ENCODE results near the gene EZH1.
"Not testable (repeated sequence)": the region's sequence is repeated elsewhere in the genome, so short reads cannot be mapped to it uniquely, and the experiment has no call there.

Gene EZH1

DNA sequence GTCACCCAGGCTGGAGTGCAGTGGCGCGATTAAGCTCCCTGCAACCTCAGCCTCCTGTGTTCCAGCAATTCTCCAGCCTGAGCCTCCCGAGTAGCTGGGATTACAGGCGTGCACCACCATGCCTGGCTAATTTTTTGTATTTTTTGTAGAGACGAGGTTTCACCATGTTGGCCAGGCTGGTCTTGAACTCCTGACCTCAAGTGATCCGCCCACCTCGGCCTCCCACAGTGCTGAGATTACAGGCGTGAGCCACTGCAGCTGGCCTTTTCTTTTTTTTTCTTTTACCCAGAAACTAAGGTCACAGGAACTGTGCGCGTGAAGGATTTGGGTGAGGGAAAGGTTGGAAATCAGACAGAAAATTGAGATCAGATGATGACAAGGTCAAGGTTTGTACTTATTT lies 25.1 kb upstream of the EZH1 start:
- not testable (repeated sequence) for FAIRE-seq

GRCh38 chr17:42768006-42768405 lies 23.2 kb upstream of the EZH1 start:
- FAIRE-seq: not testable (repeated sequence)

DNA sequence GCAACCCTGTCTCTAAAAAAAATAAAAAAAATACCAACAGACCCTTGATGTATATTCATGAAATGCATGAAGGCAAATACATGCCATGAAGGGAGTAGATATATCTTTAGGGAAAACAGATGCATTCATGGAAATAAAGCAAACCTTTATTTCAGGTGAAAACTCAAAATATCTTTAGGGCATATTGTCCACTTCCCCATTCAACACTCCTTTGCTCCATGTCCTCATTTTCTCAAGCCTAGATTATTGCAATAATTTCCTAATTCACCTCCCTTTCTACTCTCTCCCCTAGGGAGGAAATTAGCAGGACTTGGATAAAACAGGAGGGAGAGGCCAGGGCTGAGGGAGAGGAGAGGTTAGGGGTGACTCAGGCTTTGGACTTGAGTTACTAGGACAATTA lies 22.7 kb upstream of the EZH1 start:
- no peak for FAIRE-seq

DNA sequence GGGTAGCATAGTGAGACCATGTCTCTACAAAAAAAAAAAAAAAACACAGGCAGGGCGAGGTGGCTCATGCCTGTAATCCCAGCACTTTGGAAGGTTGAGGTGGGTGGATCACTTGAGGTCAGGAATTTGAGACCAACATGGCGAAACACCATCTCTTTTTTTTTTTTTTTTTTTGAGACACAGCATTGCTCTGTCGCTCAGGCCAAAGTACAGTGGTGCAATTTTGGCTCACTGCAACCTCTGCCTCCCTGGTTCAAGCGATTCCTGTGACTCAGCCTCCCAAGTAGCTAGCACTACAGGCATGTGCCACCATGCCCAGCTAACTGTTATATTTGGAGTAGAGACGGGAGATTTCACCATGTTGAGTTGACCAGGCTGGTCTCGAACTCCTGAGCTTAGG lies 21.3 kb upstream of the EZH1 start:
- no peak for FAIRE-seq

DNA sequence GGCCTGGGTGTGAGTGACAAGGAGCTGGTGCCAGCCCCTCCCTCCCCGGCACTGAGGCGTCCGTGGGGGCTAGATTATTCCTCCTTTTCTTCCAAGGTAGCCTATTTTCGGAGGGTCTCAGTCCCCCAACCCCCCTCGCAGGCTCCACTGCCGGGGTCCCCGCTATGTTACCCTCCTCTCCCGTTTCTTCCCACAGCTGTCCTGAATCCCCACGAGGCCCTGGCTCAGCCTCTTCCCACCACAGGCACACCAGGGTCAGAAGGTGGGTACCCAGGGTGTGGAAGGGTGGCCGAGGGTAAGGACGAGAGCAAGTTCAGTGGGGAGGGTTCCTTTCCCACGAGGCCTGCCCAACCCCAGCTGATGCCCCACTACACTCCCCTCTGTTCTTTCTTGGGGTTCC lies 16.8 kb upstream of the EZH1 start:
- FAIRE-seq: no peak

DNA sequence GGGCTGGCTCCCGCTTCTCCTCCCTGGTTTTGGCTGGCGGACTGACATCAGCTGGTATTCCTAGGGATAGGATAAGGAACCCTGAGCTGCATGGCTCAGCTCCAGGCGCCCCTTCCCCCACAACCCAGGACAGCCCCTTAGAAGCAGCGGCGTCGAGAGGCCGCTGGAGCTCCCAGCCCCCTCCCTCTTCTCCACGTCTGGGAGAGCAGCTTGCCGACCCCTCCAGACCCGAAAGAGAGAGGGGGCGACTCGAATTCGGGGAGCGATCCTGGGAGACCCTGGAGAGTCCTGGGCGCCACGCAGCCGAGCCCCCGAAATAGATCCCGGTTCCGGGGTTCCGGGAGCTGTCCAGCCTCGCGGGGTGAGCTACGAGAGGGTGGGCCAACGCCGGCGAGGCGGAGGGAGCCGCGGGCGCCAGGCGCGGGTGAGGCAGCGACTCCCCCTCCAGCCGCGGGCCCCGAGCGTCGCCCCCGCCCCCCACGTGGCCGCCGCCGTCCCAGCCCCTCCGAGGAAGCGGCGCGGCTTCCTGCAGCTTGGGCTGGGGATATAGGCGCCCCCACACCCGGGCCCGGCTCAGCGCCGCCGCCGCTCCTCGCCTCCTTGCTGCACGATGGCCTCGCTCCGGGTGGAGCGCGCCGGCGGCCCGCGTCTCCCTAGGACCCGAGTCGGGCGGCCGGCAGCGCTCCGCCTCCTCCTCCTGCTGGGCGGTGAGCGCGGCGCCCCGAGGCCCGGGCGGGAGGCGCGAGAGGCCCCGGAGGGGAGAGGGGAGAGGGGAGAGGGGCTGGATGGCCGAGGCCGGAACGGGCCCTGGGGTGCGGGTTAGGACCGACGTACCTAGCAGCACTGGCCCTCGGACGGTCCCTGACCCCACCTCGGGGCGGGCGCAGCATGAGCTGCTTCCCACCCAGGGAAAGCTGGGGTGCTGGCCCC lies 16.1 kb upstream of the EZH1 start, which contains the start of gene RAMP2:
Gene RAMP2 (plus strand): TSS at position 576 of the 930 bp plus-strand sequence. CDS start 35 bp downstream, at position 611.
- no peak for FAIRE-seq

- no peak for FAIRE-seq
Observed at GRCh38 chr17:42759982-42760651, 15.3 kb upstream of the EZH1 start.

- FAIRE-seq: no peak
Observed at GRCh38 chr17:42754782-42755181, 9.9 kb upstream of the EZH1 start.

DNA sequence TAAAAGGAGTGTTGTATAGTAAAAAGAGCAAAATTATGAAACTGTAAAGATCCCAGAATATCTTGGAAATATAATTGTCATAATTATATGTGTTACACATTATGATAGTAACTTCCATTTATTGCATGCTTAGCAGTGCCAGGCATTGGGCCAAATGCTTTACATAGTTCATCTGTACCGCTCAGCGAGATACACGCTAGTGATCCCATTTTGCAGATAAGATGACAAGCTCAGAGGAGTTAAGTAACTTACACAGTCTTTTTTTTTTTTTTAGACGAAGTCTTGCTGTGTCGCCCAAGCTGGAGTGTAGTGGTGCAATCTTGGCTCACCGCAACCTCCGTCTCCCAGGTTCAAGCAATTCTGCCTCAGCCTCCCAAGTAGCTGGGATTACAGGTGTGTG lies 6.8 kb upstream of the EZH1 start:
- no peak for FAIRE-seq

DNA sequence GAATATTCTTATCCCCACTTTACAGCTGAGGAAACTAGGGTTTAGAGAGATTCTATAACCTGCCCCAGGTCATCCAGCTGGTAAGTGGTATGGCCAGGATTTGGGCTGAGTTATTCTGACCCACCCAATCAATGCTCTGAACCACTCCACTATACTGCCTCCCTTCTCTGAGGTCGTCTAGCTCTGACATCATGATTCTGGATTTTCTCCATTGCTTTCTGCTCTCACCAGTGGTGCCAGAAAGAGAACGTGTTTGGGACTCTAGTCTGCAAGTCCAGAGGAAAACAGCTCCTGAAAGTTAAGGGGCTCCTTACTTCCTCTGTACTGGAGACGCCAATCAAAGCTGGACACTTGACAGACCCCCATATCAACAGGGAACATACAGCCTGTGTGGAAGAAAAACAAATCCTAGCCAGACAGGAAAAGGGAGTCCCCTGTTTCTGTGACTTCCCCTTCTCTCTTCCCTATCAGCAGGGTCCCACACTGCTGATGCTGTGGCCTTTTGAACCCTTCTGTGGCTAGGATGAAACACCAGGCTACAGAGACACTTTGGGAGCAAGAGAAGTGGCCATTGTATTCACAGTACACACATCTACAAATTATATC lies 6.0 kb upstream of the EZH1 start:
- no peak for FAIRE-seq

- no peak for FAIRE-seq
Observed at GRCh38 chr17:42748908-42749798, 4.3 kb upstream of the EZH1 start.

DNA sequence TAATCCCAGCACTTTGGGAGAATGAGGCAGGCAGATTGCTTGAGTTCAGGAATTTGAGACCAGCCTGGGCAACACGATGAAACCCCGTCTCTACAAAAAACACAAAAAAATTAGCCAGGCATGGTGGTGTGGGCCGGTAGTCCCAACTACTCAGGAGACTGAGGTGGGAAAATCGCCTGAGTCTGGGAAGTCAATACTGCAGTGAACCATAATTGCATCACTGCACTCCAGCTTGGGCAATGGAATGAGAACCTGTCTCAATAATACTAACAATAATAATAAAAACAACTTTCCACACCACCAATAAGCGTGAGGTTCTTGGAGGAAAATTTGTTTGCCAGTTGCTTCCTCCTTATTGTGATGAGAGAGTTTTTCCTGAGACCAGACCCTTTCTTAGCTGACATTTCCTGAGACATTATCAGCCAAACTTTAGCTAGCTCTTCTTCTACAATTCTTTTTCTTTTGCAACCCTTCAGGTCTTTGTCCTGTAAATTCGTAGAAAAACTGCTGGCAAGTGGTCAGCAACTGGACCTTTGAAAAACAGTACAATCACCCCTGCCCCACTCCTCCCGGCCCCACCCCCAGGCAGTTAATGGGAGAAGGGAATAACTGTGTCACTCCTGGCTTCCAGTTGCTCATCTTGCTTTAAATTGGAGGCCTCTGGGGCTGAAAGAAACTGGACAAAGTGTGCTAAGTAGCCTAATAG lies 3.5 kb upstream of the EZH1 start:
- no peak for FAIRE-seq

- no peak for FAIRE-seq
Observed at GRCh38 chr17:42744283-42744805, 496 bp downstream of the EZH1 start.

- no peak for FAIRE-seq
Observed at GRCh38 chr17:42743595-42744282, 1.1 kb downstream of the EZH1 start.

GRCh38 chr17:42742916-42743315 lies 1.9 kb downstream of the EZH1 start:
- not testable (repeated sequence) for FAIRE-seq

GRCh38 chr17:42740699-42741098 lies 4.1 kb downstream of the EZH1 start:
- no peak for FAIRE-seq

DNA sequence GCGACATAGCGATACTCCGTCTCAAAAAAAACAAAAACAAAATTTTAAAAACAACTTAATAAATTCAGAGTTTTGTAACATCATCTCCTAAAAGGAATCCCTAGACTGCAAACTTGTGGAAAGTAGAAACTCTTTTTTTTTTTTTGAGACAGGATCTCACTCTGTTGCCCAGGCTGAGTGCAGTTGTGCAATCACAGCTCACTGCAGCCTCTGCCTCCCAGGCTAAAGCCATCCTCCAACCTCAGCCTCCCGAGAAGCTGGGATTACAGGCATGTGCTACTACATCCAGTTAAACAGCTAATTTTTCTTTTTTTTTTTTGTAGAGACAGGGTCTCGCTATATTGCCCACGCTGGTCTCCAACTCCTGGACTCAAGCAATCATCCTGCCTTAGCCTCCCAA lies 19.7 kb downstream of the EZH1 start:
- no peak for FAIRE-seq

- FAIRE-seq: no peak
Observed at GRCh38 chr17:42723636-42724035, 21.2 kb downstream of the EZH1 start.

DNA sequence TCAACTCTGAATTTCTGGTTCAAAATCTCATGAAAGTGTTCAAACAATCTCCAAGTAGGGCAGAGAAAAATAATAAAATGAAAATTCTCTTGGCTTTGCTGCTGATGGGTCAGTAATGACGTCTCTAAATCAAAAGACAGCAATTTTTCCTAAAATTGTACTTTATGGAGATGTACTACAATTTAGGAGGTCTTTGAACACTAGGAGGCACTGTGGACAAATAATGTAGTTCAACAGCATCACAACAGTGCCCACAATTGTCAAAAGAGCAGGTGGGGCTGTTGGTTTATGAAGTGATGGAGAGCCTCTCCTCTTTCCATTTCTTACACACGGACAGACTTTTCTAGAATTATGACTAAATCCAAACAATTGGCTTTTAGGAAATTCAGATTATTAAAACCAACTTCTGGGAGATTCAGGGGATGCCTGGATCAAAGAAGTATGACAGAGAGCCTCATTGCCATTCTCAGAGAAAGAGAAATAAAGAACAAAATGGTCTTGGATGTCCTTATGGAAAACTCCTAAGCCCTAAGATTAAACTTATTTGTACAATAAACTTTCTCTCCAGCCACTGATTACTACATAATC lies 23.8 kb downstream of the EZH1 start:
- no peak for FAIRE-seq

GRCh38 chr17:42709561-42709960 lies 35.3 kb downstream of the EZH1 start:
- FAIRE-seq: no peak

DNA sequence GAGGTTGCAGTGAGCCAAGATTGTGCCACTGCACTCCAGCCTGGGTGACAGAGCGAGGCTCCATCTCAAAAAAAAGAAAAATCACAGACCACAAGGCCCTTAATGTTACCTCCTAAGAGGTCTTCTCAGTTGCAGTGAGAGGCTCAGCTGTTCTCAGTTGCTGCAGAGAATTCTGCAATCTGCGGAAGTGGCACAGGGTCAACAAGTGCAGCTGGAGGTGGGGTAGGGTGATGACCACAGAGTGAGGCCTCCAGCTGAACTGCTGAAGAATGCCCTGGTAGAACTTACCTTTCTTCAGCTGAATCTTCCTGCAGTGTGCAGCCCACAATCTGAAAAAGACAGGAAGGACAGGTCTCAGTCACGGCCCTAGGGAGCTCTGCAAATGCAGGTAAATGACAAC lies 36.3 kb downstream of the EZH1 start:
- no peak for FAIRE-seq
